Neuron (in vitro differentiated cells): ENCODE data around the gene FNDC3B.

Experiments used
- H2AFZ ChIP-seq: one replicate; pipeline ENCODE4 v1.6.1; 2013; ENCODE audit warnings: low read depth, mild to moderate bottlenecking, inconsistent platforms, low read length, moderate library complexity
- H3K27me3 ChIP-seq: one replicate; pipeline ENCODE4 v1.6.1; 2013; ENCODE audit warnings: low read length; ENCODE audit not compliant: insufficient read depth
- H3K36me3 ChIP-seq: one replicate; pipeline ENCODE4 v1.6.1; 2013; ENCODE audit warnings: low read length; ENCODE audit not compliant: insufficient read depth
- H3K4me1 ChIP-seq: one replicate; pipeline ENCODE4 v1.6.1; 2013; ENCODE audit warnings: low read length; ENCODE audit not compliant: insufficient read depth
- H3K4me3 ChIP-seq: 2 replicates; pipeline ENCODE4 v1.5.1; 2013; ENCODE audit warnings: mild to moderate bottlenecking, low read length, moderate library complexity
- H3K9me3 ChIP-seq: one replicate; pipeline ENCODE4 v1.6.1; 2013; ENCODE audit warnings: low read length

Gene FNDC3B

GRCh38 chr3:172448661-172449465 lies 409.5 kb downstream of the FNDC3B start:
- H3K27me3 ChIP-seq = peaks cover 59% of the 10 kb centered on the region
- peaks cover 3% of the 10 kb centered on the region for H3K9me3 ChIP-seq
- no peaks in the 10 kb centered on the region for H3K36me3 ChIP-seq
- no peak overlapping the region for H2AFZ ChIP-seq
- peaks cover 5% of the 10 kb centered on the region for H3K4me1 ChIP-seq
- H3K4me3 ChIP-seq = no peak overlapping the region

DNA sequence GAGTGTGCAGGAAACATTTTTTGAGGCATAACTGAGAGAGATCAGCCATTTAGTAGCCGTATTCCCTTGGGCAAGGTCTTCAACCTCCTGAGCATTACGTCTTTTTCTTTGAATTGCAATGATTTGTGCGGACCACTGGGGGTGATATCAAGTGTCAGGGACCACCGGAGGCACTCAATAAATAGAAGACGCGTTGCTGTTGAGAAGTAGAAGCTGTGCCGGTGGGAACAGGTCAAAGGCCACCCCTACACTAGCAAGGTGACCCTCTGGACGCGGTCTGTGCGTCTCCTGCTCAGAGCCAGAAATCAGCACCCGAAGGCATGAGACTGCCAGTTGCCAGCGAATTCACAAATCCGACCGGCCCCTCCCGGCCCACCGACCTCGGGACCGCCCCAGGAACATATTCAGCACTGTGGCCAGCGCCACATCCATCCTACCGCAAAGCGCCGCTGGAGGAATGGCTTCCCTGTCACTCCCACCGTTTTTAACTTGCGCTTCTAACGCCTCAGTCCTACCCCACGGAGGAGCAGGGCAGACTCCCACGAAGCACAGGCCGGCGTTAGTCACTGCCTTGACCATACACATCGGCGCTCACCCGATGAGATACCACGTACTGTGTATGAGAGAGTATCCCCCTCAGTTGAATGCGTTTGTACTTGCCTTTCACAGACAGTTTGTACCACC lies 410.2 kb downstream of the FNDC3B start:
- Histone ChIP-seq H3K9me3 (peaks cover 3% of the 10 kb centered on the region), H2AFZ (no peak overlapping the region), H3K36me3 (no peaks in the 10 kb centered on the region), H3K27me3 (peaks cover 59% of the 10 kb centered on the region), H3K4me3 (no peak overlapping the region), H3K4me1 (peaks cover 5% of the 10 kb centered on the region)
